Activated CD8-positive, alpha-beta T cell treated with anti-CD3 and anti-CD28 coated beads, Interleukin-2, amount 10 ng/mL, durations not matched to agents 7 days and 5 days (primary cell): ENCODE results near the gene SAMM50. TPM values are rescaled to one million over a fixed set of nuclear protein-coding genes. Genes with fewer than 3 reads are reported as not detected.
"Not testable (repeated sequence)": the region's sequence is repeated elsewhere in the genome, so short reads cannot be mapped to it uniquely, and the experiment has no call there.

Experiments used
- ATAC-seq: fragments of 150-1000 bp; cut with Tn5 transposase; one replicate; pipeline ENCODE4 v1.10.0; 2021; ENCODE audit warnings: moderate library complexity
- CTCF ChIA-PET: fragments of 350-600 bp; sonication (Branson Sonifier 250); formaldehyde crosslinking; loops from one replicate; lab custom pipeline; 2021; ENCODE audit warnings: antibody characterized with exemption; lab: Charles Lee
- POLR2A ChIA-PET: fragments of 350-600 bp; sonication (Branson Sonifier 250); formaldehyde crosslinking; loops from one replicate; lab custom pipeline; 2021; ENCODE audit warnings: antibody characterized with exemption; lab: Charles Lee
- DNase-seq: peaks from one replicate; pipeline ENCODE4 v3.0.0-alpha.2; 2020
- H3K27ac Mint-ChIP-seq: one replicate; pipeline ENCODE4 v1.8.0; 2021; ENCODE audit warnings: mild to moderate bottlenecking, mixed read lengths
- H3K27me3 Mint-ChIP-seq: one replicate; pipeline ENCODE4 v1.8.0; 2021; ENCODE audit warnings: low read depth, mixed read lengths
- H3K36me3 Mint-ChIP-seq: one replicate; pipeline ENCODE4 v1.8.0; 2021; ENCODE audit warnings: low read depth, mixed read lengths
- H3K4me1 Mint-ChIP-seq: one replicate; pipeline ENCODE4 v1.8.0; 2021; ENCODE audit warnings: low read depth, mixed read lengths
- H3K4me3 Mint-ChIP-seq: one replicate; pipeline ENCODE4 v1.8.0; 2021; ENCODE audit warnings: mild to moderate bottlenecking, mixed read lengths
- H3K9me3 Mint-ChIP-seq: one replicate; pipeline ENCODE4 v1.8.0; 2022; ENCODE audit warnings: mixed read lengths; ENCODE audit not compliant: insufficient read depth
- total RNA-seq, 2 experiments: library from RNA; stranded (reverse); gene quantifications; one replicate each; pipeline ENCODE4 v1.2.3, GENCODE V29; 2021

The SAMM50 gene
- total RNA-seq, 2 experiments from 2014 or later = 50.7 to 52.4 TPM

- H3K4me3 Mint-ChIP-seq = no peak overlapping the region
- H3K27ac Mint-ChIP-seq = no peak overlapping the region
- H3K9me3 Mint-ChIP-seq = no peaks in the 10 kb centered on the region
- ATAC-seq = no peak
- DNase-seq = no peak
- no peaks in the 10 kb centered on the region for H3K27me3 Mint-ChIP-seq
- no peaks in the 10 kb centered on the region for H3K36me3 Mint-ChIP-seq
- CTCF ChIA-PET = interaction anchor here (1.3 kb wide), 1 partner anchor 19 kb away, joined by 3 read pairs; no protein-coding TSS in a partner anchor
- POLR2A ChIA-PET = no interaction called here
- H3K4me1 Mint-ChIP-seq = no peaks in the 10 kb centered on the region
These were observed 56.9 kb downstream of the SAMM50 start for GRCh38 chr22:44012162-44012561.

GRCh38 chr22:44012591-44012990 lies 57.3 kb downstream of the SAMM50 start:
- H3K9me3 Mint-ChIP-seq = no peaks in the 10 kb centered on the region
- no peak overlapping the region for H3K27ac Mint-ChIP-seq
- ATAC-seq = no peak
- ChIA-PET POLR2A (interaction anchor here (0.5 kb wide), 1 partner anchor 90 kb away, joined by 3 read pairs; no protein-coding TSS in a partner anchor), CTCF (no interaction called here)
- DNase-seq = no peak
- no peaks in the 10 kb centered on the region for H3K36me3 Mint-ChIP-seq
- H3K4me3 Mint-ChIP-seq = no peak overlapping the region
- no peaks in the 10 kb centered on the region for H3K27me3 Mint-ChIP-seq
- no peaks in the 10 kb centered on the region for H3K4me1 Mint-ChIP-seq

- no peaks in the 10 kb centered on the region for H3K36me3 Mint-ChIP-seq
- ATAC-seq (no peak), DNase-seq (no peak)
- H3K27ac Mint-ChIP-seq = no peak overlapping the region
- no peaks in the 10 kb centered on the region for H3K27me3 Mint-ChIP-seq
- ChIA-PET POLR2A (no interaction called here), CTCF (interaction anchor here (0.9 to 1.7 kb wide), 3 partner anchors 13 to 69 kb away, joined by 4 to 5 read pairs (median 5); no protein-coding TSS in a partner anchor)
- H3K9me3 Mint-ChIP-seq = no peaks in the 10 kb centered on the region
- no peaks in the 10 kb centered on the region for H3K4me1 Mint-ChIP-seq
- H3K4me3 Mint-ChIP-seq = no peak overlapping the region
These were observed 59.0 kb downstream of the SAMM50 start for GRCh38 chr22:44014241-44014640.

GRCh38 chr22:44016586-44016985 lies 61.3 kb downstream of the SAMM50 start:
- POLR2A ChIA-PET, H3K27ac Mint-ChIP-seq, H3K9me3 Mint-ChIP-seq, H3K27me3 Mint-ChIP-seq, ATAC-seq, H3K36me3 Mint-ChIP-seq, DNase-seq, CTCF ChIA-PET, H3K4me1 Mint-ChIP-seq, H3K4me3 Mint-ChIP-seq: not testable (repeated sequence)

GRCh38 chr22:44018594-44018993 lies 63.4 kb downstream of the SAMM50 start:
- ATAC-seq (no peak), DNase-seq (no peak)
- H3K36me3 Mint-ChIP-seq = peaks cover 3% of the 10 kb centered on the region
- ChIA-PET CTCF (no interaction called here), POLR2A (no interaction called here)
- H3K4me1 Mint-ChIP-seq = peaks cover 12% of the 10 kb centered on the region
- H3K27ac Mint-ChIP-seq = no peak overlapping the region
- H3K4me3 Mint-ChIP-seq = no peak overlapping the region
- H3K9me3 Mint-ChIP-seq = no peaks in the 10 kb centered on the region
- H3K27me3 Mint-ChIP-seq = no peaks in the 10 kb centered on the region

GRCh38 chr22:44019416-44019815 lies 64.2 kb downstream of the SAMM50 start:
- Mint-ChIP-seq H3K36me3 (peaks cover 3% of the 10 kb centered on the region), H3K27me3 (no peaks in the 10 kb centered on the region), H3K9me3 (no peaks in the 10 kb centered on the region), H3K4me1 (peaks cover 15% of the 10 kb centered on the region), H3K4me3 (no peak overlapping the region), H3K27ac (no peak overlapping the region)
- ChIA-PET POLR2A (no interaction called here), CTCF (interaction anchor here (1.6 kb wide), 1 partner anchor 26 kb away, joined by 9 read pairs; no protein-coding TSS in a partner anchor)
- DNase-seq = no peak
- no peak for ATAC-seq

- H3K4me1 Mint-ChIP-seq = peaks cover 18% of the 10 kb centered on the region
- H3K4me3 Mint-ChIP-seq = no peak overlapping the region
- H3K9me3 Mint-ChIP-seq = no peaks in the 10 kb centered on the region
- no peak for ATAC-seq
- POLR2A ChIA-PET = no interaction called here
- DNase-seq = no peak
- no peaks in the 10 kb centered on the region for H3K27me3 Mint-ChIP-seq
- CTCF ChIA-PET = interaction anchor here (1.6 kb wide), 1 partner anchor 27 kb away, joined by 9 read pairs; no protein-coding TSS in a partner anchor
- peaks cover 3% of the 10 kb centered on the region for H3K36me3 Mint-ChIP-seq
- no peak overlapping the region for H3K27ac Mint-ChIP-seq
These were observed 64.6 kb downstream of the SAMM50 start for GRCh38 chr22:44019846-44020245.

GRCh38 chr22:44020981-44021380 lies 65.7 kb downstream of the SAMM50 start:
- H3K27ac Mint-ChIP-seq = no peak overlapping the region
- POLR2A ChIA-PET = no interaction called here
- H3K36me3 Mint-ChIP-seq = peaks cover 3% of the 10 kb centered on the region

GRCh38 chr22:44023404-44024287 lies 68.4 kb downstream of the SAMM50 start:
- ATAC-seq (peak; percentile 64), DNase-seq (peak; percentile 53)
- Mint-ChIP-seq H3K27me3 (no peaks in the 10 kb centered on the region), H3K27ac (peak overlapping the region; percentile 88), H3K4me1 (peaks cover 47% of the 10 kb centered on the region), H3K9me3 (no peaks in the 10 kb centered on the region), H3K4me3 (peak overlapping the region; percentile 81), H3K36me3 (peaks cover 6% of the 10 kb centered on the region)
- ChIA-PET CTCF (interaction anchor here (1.1 to 2.3 kb wide), 3 partner anchors 24 to 62 kb away, joined by 3 to 8 read pairs (median 5); no protein-coding TSS in a partner anchor), POLR2A (interaction anchor here (1.2 kb wide), 1 partner anchor 15 kb away, joined by 3 read pairs; no protein-coding TSS in a partner anchor)

More at GRCh38 chr22:44020981-44021380, 65.7 kb downstream of the SAMM50 start:
- Mint-ChIP-seq H3K27me3 (no peaks in the 10 kb centered on the region), H3K4me1 (peaks cover 29% of the 10 kb centered on the region), H3K9me3 (no peaks in the 10 kb centered on the region), H3K4me3 (no peak overlapping the region)
- DNase-seq (no peak), ATAC-seq (no peak)
- CTCF ChIA-PET = interaction anchor here (1.4 to 1.6 kb wide), 2 partner anchors 28 to 65 kb away, joined by 4 to 9 read pairs; no protein-coding TSS in a partner anchor

- no peaks in the 10 kb centered on the region for H3K9me3 Mint-ChIP-seq
- ChIA-PET POLR2A (interaction anchor here (0.6 to 1.5 kb wide), 3 partner anchors 14 to 1291 kb away, joined by 3 read pairs; no protein-coding TSS in a partner anchor), CTCF (interaction anchor here (1.9 to 2.3 kb wide), 2 partner anchors 31 to 61 kb away, joined by 5 to 8 read pairs; no protein-coding TSS in a partner anchor)
- H3K36me3 Mint-ChIP-seq = peaks cover 6% of the 10 kb centered on the region
- H3K4me1 Mint-ChIP-seq = peaks cover 47% of the 10 kb centered on the region
- peak within 1 kb of the TSS; percentile 88 for H3K27ac Mint-ChIP-seq
- DNase-seq (peak; percentile 36), ATAC-seq (peak; percentile 45)
- H3K27me3 Mint-ChIP-seq = no peaks in the 10 kb centered on the region
- H3K4me3 Mint-ChIP-seq = peak within 1 kb of the TSS; percentile 81
These were observed 69.2 kb downstream of the SAMM50 start, which contains the start of gene PARVB for GRCh38 chr22:44024288-44024921. Gene PARVB (plus strand): TSS chr22:44024302. CDS start chr22:44024340, 38 bp downstream.
